HS-5 (cell line): ENCODE measurements around the gene TMEM184C.

ENCODE experiments used
- DNase-seq: peaks from one replicate; pipeline ENCODE4 v3.0.0-alpha.2; 2012; ENCODE audit warnings: low read depth

The TMEM184C gene

DNA sequence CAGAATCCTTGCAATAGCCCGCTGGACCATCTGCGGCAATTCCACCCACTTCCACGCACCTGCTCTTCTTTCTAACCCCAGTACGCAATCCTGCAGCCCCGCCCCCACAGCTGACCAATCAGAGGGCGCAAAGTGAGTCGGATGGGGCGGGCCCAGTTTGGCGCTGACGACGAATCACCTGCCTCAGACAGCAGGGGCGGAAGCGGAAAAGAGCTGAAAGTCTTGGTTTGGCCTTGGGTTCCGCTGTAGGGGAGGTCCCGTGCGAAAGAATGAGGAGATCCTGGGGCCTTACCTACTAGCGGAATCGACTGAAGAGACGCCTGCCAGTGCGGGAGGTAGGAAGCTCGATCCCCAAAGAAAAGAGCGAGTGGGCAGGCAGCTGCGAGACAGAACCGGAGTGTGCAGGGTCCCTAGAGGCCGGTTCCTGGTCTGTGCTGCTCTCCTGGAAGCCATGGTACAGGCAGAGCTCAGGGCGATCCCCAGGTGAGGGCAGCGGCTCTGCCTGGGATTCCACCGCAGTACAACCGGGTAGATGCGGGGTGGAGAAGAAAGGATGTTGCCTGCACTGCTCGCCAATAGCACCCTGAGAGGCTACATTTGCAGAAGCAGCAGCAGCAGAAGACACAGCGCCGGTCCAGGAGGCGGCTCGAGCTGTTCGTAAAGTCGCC lies at the start of gene TMEM184C:
TSS of gene TMEM184C (plus strand) at position 225 of the 668 bp plus-strand sequence. CDS start 560 bp downstream, outside the sequence.
- DNase-seq: peak; percentile 79

DNA sequence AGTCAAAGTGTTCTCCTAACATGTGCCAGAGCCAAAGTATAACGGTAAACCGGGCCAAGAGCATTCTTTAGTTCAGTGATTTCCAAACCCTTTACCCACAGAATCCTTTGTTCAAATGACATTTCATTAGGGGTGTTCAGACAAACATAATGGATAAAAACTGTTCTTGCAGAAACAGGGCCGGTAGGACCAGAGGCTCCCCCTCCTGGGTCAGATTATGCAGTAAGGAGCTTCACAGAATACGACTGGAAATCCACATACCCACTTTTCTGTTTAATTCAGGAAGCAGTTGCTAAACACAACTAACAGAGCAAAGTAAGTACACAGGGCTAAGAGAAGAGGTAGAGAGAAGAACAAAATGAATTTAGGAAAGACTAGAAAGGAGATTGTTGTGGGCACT lies 46.6 kb upstream of the TMEM184C start:
- no peak for DNase-seq

DNA sequence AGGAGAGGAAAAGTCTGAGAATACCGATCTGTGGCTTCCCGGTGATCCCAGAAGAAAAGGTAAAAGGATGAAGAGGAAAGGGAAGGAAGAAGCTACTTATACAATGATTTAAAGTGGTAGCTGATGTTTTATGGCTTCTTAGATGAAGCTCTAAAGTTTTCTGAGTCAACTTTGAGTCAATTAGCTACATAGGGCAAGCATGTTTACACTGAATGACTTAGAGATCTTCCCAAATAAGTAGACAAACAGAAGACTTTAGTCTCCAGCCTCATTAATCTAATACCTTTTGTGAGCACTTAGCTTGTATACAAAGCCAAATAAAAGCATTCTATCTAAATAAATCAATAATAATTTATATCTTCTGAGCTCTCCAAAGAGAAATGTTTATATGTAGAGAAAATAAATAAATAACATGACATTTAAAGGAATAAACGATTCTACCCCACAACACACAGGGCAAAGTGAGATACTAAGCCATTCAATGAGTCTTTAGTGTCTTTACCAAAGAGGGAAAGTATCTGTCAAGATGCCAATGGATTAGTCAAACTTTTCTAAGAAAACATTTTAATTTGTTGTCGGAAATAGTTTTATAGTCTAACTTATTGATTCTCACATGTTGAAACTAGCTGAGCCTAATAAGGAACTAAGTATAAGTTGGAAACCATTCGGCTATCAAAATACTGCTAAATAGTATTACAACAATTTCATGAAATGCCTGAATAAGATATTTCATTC lies 46.0 kb upstream of the TMEM184C start:
- no peak for DNase-seq

DNA sequence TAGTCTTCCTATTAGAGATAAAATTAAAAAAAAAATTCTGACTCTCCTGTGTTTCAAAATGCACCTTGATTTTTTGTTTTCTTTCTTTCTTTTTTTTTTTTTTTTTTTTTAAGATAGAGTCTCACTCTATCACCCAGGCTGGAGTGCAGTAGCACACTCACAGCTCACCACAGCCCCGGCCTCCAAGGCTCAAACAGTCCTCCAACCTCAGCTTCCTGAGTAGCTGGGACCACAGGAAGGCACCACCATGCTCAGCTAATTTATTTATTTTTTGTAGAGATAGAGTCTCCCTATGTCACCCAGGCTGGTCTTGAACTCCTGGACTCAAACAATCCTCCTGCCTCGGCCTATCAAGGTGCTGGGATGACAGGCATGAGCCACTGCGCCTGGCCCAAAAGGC lies 41.1 kb upstream of the TMEM184C start:
- no peak for DNase-seq

DNA sequence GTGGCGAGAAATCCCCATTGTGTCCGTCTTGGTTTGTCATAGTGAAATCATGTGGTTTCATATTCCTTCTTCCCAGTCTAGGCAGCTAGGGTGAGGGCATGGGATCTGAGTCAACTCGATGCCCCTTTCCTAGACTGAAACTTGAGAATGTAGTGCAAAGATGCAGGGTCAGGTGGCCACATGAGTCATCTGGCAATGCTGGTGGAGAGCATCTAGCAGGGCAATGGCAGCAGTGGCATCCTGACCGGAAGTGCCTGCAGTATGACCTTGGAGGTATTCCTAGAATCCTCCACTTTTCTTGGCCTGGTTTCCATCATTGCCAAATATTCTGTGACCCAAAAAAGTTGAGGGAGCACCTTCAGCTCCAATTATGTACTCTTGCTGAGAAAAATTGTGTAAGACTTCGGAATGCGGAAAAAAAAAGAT lies 39.1 kb upstream of the TMEM184C start:
- peak; percentile 95 for DNase-seq

DNA sequence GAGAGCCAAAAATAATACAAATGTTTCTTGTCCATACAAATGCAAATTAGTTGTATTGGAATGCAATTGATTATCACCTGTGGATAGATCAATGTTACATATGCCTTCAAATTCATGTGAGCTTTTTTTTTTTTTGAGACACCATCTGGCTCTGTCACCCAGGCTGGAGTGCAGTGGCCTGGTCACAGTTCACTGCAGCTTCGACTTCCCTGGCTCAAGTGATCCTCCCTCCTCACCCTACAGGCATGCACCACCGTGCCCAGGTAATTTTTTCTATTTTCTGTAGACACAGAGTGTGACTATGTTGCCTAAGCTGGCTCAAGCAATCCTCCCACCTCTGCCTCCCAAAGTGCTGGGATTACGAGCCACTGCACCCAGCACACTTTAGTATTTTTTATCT lies 38.6 kb upstream of the TMEM184C start:
- no peak for DNase-seq

DNA sequence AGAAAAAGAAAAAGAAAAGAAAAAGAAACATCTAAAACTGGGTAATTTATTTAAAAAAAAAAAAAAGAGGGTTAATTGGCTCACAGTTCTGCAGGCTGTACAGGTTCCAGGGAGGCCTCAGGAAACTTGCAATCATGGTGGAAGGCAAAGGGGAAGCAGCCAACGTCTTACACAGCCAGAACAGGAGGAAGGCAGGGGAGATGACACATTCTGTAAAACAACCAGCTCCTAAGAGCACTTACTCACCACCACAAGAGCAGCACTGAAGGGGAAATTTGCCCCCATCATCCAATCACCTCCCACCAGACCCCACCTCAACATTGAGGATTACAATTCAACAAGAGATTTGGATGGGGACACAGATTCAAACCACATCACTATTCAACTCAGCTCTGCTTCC lies 36.8 kb upstream of the TMEM184C start:
- no peak for DNase-seq

DNA sequence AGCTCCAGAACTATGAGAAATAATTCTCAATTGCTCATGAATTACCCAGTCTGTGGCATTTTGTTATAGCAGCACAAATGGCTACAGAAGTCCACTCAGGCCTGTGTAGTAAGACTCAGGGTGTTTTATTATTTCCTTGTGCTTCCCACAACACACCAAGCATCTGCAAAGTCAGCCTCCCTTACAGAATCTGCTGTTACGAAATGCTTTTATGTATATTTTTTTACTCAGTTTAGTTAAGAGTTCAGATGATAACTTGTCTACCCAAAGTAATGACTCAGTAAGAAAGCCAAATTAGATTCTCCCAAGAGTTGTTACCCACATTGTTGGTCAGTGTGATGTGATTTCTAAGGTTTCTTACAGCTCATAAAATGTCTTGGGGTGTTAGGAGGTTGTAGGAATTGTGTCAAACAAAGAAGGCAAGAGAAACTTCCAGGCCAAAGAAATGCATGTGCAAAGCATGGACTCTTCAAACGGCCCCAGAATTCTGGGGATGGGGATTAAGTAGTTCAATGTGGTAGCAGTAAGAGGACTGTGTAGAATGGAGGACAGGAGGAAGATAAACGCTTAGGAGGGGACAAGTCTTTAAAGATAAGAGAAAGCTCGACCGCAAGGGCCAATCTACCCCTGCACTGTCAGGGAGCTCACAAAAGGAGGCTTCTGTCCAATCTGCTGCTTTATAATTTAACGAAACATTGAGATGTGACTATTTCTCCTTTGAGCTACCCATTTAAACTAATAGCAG lies 35.4 kb upstream of the TMEM184C start:
- DNase-seq: no peak

DNA sequence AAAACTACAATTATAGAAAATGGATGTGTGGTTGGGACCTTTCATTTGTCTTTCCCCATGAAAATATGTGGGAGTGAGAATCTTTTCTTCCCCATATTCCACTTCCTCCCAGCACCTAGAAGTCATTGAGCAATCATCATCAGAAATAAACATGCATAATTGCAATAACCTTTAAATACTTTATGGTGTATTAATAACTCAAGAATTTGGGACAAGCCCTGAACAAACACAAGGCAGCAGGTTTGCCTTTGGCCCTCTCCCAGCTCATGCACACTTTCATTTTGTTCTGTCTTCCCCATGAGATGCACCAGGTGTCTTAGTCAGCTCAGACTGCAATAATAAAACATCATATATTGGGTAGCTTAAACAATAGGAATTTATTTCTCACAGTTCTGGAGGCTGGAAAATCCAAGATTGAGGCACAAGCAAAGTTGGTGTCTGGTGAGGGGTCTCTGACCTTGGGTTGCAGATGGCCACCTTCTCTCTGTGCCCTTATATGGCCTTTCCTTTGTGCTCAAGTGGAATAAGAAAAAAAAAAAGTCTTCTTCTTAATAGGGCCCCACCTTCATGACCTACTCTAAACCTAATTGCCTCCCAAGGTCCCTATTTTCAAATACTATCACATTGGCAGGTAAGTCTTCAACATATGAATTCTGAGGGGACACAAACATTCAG lies 34.7 kb upstream of the TMEM184C start:
- DNase-seq: no peak

DNA sequence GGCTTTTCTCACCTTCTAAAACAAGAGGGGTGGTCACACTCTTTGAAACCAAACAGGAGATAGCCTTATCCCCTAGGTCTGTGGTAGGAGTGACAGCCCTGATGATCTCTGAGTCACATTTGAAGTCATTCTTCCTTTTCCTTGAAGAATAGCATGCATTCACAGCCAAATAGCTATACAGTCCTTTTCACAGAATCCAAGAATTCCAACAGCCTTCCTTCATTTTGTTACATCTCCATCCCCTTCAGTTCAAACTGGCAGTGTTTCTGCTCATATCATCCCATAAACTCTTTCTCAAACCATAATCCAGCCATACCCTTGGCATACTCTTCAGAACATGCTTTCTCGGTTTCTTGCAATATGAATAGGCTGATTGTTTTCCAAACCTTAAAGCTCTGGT lies 33.3 kb upstream of the TMEM184C start:
- DNase-seq: no peak

DNA sequence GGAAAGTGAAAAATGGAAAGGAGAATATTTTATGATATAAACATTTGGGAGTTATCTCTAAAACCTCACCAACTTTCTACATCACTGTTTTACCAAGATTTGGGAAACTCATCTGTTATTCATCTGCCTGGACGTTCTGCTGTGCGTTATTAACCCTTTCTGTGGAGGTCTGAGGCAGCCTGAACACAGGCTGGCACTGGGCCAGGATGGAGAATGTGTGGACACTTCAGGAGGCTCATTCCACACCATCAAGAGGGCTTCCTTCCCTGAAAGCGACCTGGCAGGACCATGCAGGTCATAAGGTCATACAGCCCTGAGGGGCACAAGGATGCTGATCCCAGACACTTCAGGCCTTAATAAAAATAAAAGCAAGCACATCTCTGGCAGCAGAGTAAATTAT lies 31.2 kb upstream of the TMEM184C start:
- no peak for DNase-seq

DNA sequence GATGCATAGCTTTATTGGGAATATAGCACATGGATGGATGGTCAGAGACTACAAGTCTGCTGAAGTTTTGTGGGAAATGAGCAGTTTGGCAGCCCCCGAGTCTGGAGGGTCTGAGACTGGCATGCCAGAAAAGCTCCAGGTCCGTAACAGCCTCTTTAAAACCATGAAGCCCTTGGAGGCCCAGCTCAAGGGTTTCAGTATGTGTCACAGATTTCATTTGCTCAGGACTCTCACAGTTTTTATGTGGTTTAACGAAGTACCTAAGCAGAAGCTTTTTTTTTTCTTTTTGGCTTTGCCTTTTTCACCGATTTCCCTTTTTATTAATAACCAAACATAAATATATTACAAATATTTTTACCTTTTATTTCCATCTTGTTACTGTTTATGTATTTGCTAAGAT lies 30.6 kb upstream of the TMEM184C start:
- DNase-seq: no peak

DNA sequence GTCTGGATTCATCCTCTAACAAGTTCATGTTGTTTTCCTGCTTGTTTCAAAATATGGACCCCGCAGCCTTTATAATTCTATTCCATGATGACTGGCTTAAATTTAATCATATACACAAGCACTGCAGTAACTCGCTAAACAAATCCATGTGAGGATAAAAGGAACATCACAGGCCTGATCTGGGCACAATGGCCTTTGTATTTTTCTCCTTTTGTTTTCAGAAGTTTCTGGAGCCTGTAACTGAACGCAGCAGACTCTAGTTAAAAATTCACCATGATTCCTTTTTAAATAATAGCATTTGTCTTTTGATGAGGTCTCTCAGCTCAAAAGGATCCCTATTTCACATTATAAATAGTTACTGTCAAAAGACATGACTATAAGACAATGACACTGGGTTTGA lies 30.2 kb upstream of the TMEM184C start:
- no peak for DNase-seq

DNA sequence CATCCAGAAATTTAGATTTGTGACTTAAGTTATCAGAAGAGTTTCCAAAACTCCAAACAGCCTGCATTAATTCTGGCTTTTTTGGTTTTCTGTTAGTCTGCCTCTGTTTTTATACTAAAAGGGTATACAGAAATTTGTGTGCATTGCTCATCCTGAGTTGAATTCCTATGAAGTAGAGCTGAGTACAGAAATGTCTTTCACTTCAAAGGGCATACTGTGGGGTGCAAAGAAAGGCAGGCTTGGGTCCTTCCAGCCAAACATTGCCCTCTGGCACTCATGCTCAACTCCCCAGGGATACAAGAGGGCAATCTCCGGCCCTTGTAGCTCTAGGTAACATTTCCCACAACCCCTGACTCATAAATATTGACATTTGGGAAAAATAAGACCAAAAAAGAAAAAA lies 27.6 kb upstream of the TMEM184C start:
- no peak for DNase-seq

DNA sequence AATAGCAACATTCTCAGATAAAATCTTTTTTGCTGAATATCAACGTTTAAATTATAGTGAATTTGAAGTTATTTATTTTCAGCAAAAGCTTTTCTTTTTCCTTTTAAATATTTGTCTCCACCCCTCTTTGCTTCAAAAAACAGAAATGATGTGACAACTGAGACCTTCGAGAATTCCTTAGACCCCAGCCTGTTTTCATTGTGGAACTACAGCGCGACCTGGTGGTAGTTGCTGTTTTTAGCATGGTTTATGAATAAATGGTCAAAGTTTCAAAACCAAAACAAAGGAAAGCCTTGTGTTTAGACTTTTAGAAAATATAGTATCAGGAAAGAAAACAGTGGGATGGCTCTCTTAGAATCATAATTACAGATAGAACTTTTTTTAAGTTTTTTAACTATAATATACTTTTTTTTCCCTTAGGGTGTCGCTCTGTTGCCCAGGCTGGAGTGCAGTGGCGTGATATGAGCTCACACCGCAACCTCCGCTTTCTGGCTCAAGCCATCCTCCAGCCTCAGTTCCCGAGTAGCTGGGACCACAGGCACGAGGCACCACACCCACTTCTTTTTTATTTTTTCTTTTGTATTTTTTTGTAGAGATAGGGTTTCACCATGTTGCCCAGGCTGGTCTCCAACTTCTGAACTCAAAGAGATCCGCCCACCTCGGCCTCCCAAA lies 26.8 kb upstream of the TMEM184C start:
- no peak for DNase-seq

DNA sequence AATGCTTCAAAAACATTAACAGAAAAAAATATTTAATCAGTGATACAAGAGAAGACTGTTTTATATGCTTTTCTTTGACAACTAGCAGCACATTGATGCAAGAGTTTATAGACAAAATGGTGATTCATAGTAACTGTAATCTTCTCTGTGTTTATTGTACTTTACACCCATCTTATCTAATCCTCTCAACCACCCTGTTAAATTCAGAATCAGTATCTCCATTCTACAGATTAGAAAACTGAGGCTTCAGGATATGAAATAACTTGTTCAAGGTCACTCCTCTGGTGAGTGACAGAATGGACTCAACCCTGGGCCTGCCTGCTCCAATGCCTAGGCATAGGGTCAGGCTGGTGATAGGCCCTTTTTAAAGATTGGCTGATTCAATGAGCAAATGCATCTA lies 26.1 kb upstream of the TMEM184C start:
- no peak for DNase-seq

DNA sequence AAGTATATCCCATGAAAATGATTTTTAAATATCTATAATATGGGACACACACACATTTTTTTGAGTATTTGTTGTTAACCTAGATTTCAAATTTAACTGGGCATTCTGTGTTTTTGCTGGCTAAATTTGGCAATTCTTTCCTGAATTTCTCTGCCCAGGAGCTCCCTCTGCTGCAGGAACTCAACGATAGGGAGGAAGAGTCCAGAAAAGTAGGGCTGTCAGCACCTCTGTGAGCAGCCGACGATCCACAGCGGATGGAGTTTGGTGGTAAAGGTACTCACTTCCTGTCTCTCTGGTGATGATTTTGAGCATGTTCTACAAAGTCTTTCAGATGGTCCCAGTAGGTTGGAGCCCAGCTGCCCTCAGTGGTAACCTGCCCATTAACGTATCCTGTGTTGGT lies 23.1 kb upstream of the TMEM184C start:
- no peak for DNase-seq

DNA sequence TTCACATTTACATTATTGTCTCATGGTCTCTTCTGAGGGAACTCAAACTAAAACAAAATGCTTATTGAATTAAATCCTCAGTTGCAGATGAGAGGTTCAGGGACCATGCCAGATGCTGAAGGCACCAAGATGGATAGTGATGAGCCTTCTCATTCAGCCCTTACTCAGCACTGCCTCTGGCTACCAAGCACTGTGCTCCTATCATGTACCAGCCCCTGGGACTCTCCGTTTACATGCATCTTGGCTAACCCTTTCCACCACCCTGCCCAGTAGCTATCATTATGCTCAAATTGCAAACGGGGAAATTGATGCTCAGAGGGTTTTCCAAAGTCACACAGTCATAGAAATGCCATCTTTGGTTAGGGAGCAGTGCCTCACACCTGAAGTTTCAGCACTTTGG lies 22.6 kb upstream of the TMEM184C start:
- DNase-seq: no peak

DNA sequence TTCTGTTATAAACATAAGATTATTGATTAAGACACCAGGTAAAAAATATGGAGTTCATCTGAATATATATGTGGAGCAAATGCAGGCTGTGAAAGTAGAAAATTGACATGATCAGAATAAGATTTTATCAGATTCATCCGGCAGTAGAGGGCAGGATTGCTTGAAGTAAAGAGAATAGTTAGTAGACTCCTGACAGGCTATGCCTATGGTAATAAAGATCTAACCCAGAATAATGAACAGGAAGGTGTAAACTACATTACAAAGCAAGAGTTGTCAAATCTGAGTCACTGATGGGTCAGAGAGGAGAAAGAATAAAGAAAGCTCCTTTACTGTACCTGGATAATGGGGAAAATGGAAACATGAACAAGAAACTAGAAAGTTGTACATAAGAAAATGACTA lies 20.8 kb upstream of the TMEM184C start:
- no peak for DNase-seq

DNA sequence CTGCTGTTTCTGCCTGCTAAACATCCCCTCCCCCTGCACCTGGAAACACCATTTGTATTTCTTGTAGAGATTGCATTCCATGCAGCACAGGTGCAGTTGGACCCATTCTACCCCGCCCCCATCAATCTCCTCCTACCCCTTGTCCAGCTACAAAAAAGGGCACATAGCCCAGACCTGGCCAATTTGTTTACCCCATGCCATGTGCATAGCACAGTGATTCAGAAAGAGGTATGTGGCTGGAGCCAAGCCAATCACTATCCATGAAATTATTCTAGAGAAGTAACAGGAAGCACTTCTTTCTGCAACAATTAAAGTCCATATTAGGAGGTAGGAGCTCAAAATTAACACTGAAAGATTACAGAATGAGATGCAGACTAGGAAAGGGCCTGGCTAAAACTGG lies 20.2 kb upstream of the TMEM184C start:
- peak; percentile 74 for DNase-seq

DNA sequence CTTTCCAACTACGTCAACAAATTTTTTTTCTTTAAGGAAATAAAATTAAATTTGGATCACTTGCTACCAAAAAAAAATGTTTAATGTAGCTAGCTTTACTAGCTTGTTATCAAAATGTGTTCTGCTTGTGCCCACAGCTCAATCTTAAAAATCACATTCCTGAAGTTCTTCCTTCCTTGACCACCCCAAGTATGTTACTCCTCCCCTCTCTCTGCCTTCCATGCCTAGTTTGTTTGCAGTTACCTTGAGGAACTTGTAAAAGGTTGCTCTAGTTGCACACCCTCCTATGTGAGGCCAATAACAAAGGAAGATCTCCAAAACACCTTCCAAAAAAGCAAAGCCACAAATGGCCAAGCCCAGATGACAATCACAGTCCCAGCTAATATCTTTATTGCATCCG lies 19.6 kb upstream of the TMEM184C start:
- DNase-seq: no peak

DNA sequence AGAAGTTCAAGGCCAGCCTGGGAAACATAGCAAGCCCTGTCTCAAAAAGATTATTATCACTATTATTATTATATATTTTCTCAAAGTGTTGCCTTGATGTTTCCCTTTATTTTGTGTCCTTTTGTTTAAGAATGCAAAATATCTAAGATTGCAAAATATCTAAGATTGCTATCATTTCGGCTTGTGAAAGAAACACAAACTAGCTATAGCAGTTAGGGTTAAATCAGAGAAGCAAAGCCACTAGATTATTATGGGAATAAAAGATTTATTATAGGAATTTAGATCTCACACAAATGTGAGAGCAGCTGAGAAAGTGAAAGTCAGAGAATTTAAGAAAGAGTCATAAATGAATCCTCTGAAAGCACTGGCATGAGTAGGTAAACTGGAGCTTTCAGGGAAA lies 18.0 kb upstream of the TMEM184C start:
- DNase-seq: no peak
